NCI-H2227 (cell line): ENCODE results near the gene MUC6.

ENCODE experiments used
- DNase-seq: peaks from one replicate; lab custom pipeline; 2025; ENCODE audit not compliant: unreplicated experiment; lab: John Stamatoyannopoulos, UW

The MUC6 gene

DNA sequence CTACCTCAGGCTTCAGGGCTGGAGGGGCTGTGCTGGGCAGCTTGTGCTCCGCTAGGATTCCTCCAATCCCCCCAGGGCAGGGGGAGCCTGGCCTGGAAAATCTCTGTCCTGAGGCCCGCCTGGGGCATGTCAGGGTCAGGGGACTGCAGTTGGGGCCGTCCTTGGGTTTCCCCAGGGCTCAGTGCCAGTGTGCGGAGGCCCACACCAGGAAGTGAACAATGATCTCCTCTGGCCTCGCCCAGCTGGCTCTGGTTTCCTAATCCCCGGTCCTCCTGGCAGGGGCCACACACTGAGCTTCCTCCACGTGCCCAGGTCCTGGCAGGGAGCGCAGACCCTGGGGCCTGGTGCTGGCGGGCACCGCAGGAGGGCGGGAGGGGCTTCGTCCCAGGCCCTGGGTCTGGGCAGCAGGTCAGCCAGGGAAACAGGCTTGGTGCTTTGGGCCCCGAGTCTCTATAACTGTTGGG is 36.8 kb upstream of the MUC6 start:
- no peak for DNase-seq

DNA sequence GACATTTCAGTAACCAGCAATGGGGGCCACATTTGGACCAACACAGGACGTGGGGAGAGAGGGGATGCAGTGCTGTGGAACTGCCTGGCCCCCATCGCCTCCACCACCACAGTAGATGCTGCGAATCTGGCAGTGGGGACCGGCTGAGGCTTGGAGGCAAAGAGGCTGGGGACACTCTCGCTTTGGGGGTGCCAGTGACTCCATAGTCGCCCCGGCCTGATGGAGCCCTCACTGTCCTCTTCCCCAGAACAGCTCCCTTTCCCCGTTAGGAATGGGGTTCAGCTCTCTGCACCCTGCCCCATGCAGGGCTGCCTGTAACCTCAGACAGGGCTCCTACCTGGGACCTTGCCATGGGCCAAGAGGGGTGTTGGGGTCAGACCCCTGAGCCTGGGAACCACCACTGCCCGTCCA is 36.3 kb upstream of the MUC6 start:
- no peak for DNase-seq

DNA sequence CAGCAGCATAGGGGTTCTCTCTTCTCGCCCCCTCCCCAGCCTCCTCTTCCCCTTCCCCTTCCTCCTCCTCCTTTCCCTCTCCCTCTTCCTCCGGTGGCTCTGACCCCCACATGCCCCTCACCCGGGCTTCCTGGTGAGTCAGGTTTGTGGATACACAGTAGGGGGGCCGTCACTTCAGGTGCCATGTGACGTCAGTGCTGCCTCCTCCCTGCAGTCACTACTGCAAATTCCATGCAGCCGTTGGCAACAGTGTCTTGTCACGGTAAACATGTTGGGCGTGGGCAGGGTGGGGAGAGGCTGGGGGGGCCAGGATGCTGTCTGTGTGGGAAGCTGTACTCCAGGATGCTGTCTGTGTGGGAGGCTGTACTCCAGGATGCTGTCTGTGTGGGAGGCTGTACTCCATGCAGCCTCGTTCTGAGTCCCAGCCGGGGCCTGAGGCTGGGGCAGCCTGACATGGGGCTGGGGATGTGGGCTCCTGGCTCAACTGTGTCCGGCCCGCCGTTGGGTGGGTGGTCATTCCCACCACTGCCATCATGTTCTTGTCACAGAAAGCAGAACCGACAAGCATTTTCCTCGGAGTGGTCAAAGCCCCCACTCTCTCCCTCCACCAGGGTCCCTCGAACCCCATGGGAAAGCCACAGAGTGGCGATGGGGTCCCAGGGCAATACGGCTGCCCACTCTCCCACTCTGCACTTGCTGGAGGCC is 35.8 kb upstream of the MUC6 start:
- no peak for DNase-seq

DNA sequence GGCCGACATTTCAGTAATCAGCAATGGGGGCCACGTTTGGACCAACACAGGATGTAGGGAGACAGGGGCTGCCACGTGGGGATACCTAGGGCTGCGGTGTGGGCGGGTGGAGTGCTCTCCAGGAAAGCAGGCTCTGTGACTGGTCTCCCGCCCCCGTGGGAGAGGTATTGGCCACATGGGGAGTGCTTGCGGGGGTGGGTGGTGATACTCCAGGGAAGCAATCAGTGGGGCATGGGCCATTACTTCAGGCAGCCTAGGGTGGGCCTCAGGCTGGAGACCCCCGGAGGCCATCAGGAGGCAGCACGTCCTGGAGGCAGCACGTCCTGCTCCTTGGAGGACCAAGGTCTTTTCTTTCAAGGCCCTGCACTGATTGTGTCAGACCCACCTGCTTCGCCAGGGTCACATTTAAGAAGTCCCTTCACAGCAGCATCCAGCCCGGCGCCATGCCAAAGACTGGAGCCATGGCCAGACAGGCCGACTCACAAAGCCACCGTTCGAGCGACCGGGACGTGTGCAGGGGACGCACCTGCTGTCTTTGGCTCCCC is 35.1 kb upstream of the MUC6 start:
- DNase-seq: no peak

DNA sequence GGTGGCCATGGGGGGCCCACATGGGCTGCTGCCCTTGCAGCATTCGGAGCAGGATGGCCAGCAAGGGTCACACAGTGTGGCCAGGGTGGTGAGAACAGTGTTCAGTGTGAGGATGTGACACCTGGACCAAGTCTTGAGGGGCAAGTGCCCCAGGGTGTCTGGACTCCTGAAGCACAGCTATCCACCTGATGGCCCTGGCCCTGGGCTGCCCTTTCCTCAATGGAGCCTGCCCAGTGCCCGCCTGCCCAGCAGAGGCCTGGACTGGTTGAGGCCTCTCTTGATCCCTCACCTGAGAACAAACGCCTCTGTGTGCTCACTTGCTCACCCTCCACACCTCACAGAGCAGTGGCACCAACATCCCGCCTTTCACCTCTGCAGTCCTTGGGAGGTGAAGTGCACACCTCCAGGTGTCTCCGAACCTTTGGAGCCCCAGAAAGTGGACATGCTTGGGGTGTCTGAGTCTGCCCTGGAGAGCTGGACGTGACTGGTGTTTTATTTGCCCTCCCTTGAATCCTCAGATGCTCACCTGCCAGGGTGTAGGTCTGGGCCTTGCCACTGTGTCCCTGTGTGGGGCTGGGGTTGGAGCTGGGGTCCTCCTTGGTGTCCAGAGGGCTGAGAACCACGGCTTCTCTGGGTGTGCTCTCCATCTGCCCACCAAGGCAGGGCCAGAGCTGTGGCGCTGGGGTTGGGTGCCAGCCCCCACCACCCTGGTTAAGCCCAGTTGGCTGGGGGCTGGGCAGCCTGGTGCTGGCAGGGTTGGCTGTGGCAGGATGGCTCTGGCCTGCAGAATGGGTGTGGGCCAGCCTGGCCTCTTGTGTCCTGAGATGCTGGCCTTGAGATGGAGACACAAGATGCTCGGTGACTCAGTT is 34.3 kb upstream of the MUC6 start:
- DNase-seq: no peak

DNA sequence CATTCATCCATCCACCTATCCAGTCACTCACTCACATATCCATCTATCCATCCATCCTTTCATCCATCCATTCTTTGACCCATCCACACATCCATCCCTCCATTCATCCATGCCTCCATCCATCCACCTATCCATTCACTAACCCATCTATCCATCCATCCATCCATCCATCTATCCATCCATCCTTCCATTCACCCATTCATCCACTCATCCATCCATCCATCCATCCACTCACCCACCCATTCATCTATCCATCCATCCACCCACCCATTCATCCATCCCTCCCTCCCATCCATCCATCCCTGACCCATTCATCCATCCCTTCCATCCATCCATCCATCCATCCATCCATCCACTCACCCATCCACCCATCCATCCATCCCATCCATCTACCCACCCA is 33.2 kb upstream of the MUC6 start:
- no peak for DNase-seq

DNA sequence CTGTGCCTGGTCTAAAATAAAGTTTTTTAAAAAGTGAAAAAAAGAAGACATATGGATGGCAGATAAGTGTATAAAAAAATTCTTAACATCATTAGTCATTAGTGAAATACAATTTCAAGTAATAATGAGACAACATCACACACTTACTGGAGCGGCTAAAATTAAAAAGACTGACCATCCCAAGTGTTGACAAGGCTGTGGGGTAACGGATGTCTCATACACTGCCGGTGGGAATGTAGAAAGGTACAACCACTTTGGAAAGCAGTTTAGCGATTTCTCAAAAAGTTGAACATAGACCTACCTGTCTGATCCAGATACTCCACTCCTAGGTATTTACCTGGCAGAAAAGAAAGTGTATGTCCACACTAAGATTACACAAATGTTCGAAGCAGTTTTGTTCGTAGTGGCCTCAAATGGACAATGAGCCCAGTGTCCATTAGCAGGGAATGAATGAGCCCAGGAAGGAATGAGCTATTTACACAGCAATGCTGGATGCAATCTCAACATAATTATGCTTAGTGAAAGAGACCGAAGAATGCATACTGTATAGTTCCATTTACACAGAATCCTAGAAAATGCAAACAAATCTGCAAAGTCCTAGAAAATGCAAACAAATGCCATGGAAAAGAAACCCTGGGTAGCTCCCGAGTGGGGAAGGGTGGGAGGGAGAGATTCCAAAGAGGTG is 31.4 kb upstream of the MUC6 start:
- DNase-seq: no peak

DNA sequence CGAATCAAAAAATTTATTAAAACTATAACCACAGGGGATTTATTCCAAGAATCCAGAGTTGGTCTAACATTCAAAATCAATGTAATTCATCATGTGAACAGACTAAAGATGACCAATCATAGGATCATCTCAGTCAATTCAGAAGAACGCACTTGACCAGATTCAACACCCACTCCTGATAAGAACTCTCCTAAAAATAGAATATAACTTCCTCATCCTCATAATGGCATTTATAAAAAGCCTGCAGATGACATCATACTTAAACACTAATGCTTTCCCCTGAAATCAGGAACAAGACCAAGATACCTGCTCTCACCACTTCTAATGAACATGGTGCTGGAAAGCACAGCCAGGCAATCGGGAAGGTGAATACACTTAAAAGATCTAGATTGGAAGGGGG is 27.6 kb upstream of the MUC6 start:
- DNase-seq: no peak

DNA sequence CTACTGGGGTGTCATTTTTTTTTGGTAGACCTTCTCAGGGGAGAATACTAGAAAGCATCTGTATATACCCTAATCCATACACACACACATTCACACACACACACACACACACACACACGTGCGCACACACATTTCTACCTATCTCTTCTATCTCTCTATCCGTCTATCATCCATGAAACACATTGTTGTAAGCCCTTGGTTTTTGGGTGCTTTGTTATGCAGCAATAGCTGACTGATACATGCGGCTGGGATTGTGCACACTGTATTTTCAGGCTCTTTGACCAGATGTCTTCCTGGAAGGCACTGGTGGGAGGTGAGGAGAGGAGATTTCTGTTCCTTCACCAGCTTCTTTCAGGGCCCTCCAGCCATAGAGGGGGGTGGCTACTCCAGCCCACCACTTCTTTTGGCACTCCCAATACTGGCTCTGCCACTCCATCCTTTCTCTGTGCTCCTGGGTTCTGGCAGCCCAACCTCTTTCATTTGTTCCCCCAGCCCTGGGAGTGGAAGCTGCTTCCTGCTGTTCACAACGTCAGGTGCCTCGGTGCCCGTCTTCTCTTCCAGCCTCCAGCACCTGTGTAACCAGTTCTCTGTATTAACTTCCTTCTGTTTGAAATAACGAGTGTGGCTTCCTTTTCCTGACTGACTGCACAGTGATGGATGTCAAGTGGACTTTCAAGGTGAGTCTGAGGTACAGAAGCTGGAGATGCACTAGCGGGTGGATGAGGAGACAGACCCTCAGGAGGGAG is 25.7 kb upstream of the MUC6 start:
- DNase-seq: no peak

DNA sequence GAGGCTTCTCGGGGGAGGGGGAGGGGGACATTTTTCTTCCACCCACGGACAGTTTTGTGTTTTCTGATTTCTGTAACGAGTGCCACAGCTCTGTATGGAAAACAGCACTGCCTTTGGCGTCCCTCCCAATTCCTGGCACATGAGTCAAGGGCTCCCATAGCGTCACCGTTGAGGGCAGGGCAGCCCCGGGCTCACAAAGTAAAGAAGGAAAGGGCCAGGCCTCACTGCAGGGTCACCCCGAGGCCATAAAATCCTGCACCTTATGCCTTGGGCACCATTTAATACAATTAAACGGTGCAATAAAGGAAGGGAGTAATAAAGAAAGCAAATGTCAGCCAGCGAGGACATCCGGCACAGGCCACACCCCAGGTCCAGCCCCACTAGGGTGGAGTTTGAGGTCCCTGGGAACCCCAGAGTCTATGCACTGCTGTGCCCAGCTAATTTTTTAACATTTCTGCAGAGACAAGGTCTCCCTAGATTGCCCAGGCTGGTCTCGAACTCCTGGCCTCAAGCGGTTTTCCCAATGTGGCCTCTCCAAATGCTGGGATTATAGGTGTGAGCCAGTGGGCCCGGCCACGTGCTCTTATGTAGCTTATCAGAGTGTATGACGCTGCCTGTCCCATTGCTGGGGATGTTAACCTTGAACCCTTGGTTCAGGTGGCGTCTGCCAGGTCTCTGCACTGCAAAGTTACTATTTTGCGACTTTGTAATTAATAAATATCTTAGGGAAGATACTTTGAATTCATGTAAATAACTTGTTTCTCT is 24.5 kb upstream of the MUC6 start:
- no peak for DNase-seq

DNA sequence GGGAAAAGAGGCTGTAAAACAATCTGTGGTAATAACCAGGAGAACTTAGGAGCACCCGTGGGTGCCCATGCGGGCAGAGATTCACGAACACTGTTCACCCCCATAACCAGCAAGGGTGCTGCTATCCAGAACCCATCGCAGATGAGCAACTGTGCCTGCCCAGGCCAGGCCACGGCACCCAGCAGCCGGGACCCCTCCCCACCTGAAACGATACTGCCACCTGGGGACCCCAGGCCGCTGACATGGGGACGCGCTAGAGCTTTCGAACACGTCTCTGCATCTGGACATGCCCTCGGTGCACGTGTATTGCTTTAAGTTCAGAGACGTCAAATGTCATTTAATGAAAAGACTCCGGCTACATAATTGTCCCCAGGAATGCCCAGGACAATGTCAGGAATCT is 23.9 kb upstream of the MUC6 start:
- no peak for DNase-seq

DNA sequence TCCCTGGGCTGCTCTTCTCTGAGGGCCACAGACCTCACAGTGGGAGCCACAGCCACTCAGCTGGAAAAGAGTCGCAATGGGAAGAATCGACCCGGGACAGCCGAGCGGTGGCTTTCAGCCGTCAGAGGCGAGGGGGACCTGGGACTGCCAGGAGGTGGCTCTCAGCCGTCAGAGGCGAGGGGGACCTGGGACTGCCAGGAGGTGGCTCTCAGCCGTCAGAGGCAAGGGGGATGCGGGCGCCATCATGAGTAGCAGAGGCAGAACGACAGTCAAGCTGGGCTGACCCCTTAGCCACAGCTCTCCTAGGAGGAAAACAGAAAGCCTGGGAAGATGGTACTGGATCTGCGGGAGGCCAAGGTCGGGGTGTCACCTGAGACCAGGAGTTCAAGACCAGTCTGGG is 23.2 kb upstream of the MUC6 start:
- DNase-seq: no peak

DNA sequence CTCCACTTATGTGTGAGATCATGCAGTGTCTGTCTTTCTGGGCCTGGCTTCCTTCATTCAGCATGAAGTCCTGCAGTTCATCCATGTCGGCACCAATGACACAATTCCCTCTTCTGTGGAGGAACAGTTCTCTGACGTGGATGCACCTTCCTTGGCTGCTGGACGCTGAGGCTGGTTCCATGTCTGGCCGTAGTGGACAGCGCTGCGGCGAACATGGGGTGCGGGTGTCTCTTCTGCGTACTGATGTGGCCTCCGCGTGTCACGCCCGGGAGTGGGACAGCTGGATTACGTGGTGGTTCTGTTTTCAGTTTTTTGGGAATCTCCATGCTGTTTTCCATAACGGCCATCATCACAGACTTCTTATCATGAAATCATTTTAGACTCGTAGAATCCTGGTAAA is 21.3 kb upstream of the MUC6 start:
- DNase-seq: no peak

DNA sequence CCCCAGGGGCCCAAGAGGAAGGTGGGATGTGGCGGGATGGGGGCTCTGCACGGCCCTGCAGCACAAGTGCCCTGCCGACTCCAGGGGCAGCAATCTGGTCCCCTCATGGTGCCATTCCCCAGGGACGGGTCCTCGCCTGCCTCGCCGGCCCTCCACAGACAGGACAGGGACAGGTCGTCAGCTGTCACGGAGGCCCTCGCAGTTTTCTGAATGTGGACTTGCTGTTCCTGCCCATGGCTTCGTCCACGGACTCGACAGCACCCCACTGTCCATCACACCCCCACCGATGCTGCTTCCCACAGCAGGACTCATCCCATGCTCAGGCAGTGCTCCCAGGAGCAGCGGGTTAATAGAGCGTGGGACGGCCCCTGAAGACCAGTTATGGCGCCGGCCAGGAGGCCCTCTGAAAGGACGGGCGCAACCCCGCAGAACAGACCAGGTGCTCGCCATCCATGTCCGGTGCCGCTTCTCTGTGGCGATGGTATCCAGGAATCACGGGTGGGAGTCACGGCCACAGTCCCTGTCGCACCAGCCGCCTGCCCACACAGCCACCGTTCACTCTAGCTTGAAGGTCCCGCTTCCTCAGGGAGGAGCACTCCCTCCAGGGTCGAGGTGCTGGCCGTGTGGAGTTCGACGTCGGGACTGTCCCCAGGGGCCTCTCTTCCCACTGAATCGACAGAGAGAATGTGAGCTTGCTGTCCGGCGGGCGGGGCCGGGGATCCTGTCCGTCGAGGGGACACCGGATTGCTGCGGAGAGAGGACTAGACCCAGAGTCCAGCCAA is 19.7 kb upstream of the MUC6 start:
- no peak for DNase-seq

DNA sequence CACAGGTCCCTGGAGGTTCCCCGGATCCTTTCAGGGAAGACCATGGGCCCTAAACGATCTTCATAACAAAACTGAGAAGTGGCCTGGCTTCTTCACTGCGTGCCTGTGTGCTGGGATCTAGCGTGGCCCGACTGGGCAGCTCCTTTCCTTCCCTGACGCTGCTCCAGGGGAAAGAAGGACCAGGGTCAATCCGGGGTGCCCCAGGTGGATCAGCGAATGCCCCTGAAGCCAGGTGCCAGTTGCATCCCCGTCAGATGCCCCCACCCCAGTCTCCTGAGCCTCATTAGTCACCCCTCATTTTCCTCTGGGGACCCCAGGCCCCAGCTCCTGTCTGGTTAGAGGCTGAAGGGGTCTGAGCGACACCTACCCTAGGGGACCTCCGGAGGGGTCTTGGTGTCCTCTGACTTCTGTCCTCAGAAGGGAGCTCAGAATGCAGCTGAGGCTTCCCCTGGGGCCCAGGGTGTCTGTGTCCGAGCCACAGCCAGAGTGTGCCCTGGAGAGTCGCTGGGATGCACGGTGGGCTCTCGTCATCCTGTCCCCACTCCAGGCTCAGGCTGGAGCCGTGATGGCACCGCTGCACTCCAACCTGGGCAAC is 18.7 kb upstream of the MUC6 start:
- DNase-seq: no peak

DNA sequence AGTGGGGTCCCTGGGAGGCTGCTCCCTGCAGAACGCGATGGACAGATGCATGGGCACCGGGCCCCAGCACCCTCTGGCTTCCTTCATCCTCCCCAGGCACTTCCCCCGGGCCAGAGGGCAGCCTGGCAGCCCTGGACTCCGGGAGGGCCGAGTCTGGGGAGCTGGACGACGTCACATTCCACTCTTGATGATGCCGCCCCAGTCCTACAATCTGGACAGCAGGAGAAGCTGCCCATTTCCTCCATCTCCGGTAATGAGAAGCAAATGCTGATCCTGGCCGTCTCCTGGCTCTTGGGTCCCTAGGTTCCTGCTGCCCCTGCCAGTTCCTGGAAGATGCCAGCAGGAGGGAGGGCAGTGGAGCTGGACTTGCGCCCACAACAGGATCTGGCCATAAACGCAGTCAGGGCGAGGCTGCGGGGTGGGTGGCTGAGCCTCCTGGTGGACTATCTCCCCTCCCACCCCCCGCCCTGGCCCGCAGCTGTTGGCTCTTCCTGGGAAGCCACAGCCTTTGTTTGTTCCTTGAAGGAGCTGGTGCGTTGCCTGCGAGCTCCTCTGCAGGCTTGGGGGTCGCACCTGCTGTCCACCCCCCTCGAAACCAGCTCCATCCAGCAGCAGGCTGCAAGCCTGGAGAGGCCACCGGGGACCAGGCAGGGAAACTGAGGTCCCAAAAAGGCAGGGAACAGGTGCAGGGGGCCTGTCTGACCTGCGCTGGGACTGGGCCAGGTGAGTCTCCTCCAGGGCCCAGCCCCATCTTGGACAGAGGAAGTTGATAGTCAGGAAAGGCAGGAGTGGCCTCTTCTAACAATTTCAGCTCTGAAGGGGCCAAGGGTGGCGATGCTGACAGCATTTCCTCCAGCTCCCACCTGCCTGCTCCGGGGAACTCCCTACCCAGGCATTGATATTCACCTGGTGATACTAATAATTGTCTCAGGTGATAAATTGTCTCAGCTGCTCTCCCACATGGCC is 17.9 kb upstream of the MUC6 start:
- DNase-seq: no peak

DNA sequence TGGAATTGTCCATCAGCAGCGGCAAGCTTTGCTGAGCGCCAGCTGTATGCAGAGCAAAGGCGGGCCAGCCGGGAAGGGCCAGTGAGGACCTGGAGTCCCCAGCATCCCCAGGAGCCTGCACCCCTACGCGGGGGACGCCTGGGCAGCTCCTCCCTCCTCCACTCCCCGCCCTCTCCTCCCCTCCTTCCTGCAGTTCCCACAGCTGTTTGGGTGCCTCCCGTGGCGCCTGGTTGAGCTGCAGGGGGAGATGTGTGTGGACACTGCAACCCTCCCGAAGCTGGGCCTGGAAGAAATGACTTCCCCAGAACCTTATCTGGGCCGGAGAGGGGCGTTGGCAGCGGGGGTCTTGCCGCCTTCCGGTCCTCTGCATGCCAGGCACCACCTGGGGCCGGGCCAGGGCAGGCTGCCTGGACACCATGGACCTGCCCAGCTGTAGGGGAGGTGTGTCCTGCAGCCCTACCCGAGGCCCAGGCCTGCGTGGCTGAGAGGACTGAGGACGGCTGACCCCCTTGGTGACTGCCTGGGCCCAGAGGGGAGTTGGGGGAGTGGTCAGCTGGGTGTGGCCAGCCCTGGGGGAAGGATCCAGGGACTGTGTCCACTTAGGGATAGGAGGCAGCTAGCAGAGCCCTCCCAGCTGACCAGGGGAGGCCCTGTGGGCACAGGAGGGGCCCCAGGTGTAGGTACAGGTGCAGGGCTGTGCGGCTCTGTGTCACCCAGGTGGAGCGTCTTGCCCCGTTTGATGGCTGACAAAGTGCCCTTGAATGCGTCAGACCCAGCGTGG is 16.8 kb upstream of the MUC6 start:
- DNase-seq: no peak
